WTC11 (cell line): ENCODE measurements around the gene ITPR2. TPM values are rescaled to one million over a fixed set of nuclear protein-coding genes. Genes with fewer than 3 reads are reported as not detected.

Experiments used
- ATAC-seq: fragments of 200-7000 bp; cut with Tn5 transposase; 2 replicates; pipeline ENCODE4 v1.10.0; 2021; ENCODE audit warnings: mild to moderate bottlenecking, moderate library complexity
- CTCF ChIA-PET: fragments of 300-600 bp; sonication (Branson Sonifier 250); formaldehyde crosslinking; loops from one replicate; lab custom pipeline; 2021; ENCODE audit warnings: antibody characterized with exemption; lab: Charles Lee
- POLR2A ChIA-PET: fragments of 350-600 bp; sonication (Branson Sonifier 250); formaldehyde crosslinking; loops from one replicate; lab custom pipeline; 2021; ENCODE audit warnings: antibody characterized with exemption; lab: Charles Lee
- DNase-seq: peaks from one replicate; pipeline ENCODE4 v3.0.0; 2021; ENCODE audit warnings: low spot score
- H3K27ac Mint-ChIP-seq: 2 replicates; pipeline ENCODE4 v1.8.0; 2021; ENCODE audit warnings: mixed read lengths
- H3K27me3 Mint-ChIP-seq: 2 replicates; pipeline ENCODE4 v1.8.0; 2021; ENCODE audit warnings: low read depth, mild to moderate bottlenecking, moderate library complexity, mixed read lengths
- H3K36me3 Mint-ChIP-seq: 2 replicates; pipeline ENCODE4 v1.8.0; 2021; ENCODE audit warnings: mixed read lengths
- H3K4me1 Mint-ChIP-seq: 2 replicates; pipeline ENCODE4 v1.8.0; 2022; ENCODE audit warnings: mixed read lengths
- H3K4me3 Mint-ChIP-seq: 2 replicates; pipeline ENCODE4 v1.8.0; 2021; ENCODE audit warnings: mild to moderate bottlenecking, moderate library complexity, mixed read lengths
- H3K9me3 Mint-ChIP-seq: 2 replicates; pipeline ENCODE4 v1.8.0; 2021; ENCODE audit warnings: mixed read lengths
- CREM ChIP-seq: sonication (generic); formaldehyde crosslinking; IDR thresholded peaks from 2 replicates; pipeline ENCODE4 v1.8.1; 2022; ENCODE audit warnings: mild to moderate bottlenecking, missing genetic modification reagents, moderate library complexity
- EMX1 ChIP-seq: fragments of 250-450 bp; sonication (Bioruptor Pico); IDR thresholded peaks from 2 replicates; pipeline ENCODE4 v1.8.0; 2021; ENCODE audit warnings: mild to moderate bottlenecking
- GABPB1 ChIP-seq: sonication (generic); formaldehyde crosslinking; IDR thresholded peaks from 2 replicates; pipeline ENCODE4 v1.8.1; 2023; ENCODE audit warnings: mild to moderate bottlenecking, missing genetic modification reagents
- JUN ChIP-seq: sonication (generic); formaldehyde crosslinking; IDR thresholded peaks from 2 replicates; pipeline ENCODE4 v1.8.0; 2023; ENCODE audit warnings: mild to moderate bottlenecking, missing genetic modification reagents
- NR1H2 ChIP-seq: sonication (generic); formaldehyde crosslinking; IDR thresholded peaks from 2 replicates; pipeline ENCODE4 v1.9.0; 2021; ENCODE audit warnings: mild to moderate bottlenecking, moderate library complexity, missing genetic modification reagents
- SP1 ChIP-seq: sonication (generic); formaldehyde crosslinking; conservative IDR thresholded peaks from 2 replicates; pipeline ENCODE4 v1.8.1; 2022; ENCODE audit warnings: missing genetic modification reagents
- ZNF263 ChIP-seq: sonication (generic); formaldehyde crosslinking; IDR thresholded peaks from 2 replicates; pipeline ENCODE4 v1.8.1; 2022; ENCODE audit warnings: low read depth, mild to moderate bottlenecking, moderate library complexity, missing genetic modification reagents
- total RNA-seq: library from RNA; stranded (reverse); gene quantifications from 3 replicates; pipeline ENCODE4 v1.2.3, GENCODE V29; 2021
- TF ChIP-seq, protein P1 (sequence below): sonication (generic); formaldehyde crosslinking; IDR thresholded peaks from 2 replicates; pipeline ENCODE4 v1.8.1; 2023; ENCODE audit warnings: mild to moderate bottlenecking, missing genetic modification reagents, borderline replicate concordance
- TF ChIP-seq, protein P2 (sequence below): sonication (generic); formaldehyde crosslinking; IDR thresholded peaks from 2 replicates; pipeline ENCODE4 v1.8.0; 2022; ENCODE audit warnings: mild to moderate bottlenecking, missing genetic modification reagents
- TF ChIP-seq, protein P3 (sequence below): sonication (generic); formaldehyde crosslinking; conservative IDR thresholded peaks from 2 replicates; pipeline ENCODE4 v1.8.1; 2023; ENCODE audit warnings: mild to moderate bottlenecking, low read depth, missing genetic modification reagents, moderate library complexity
- TF ChIP-seq, protein P4 (sequence below): fragments of 250-450 bp; sonication (Bioruptor Pico); IDR thresholded peaks from 2 replicates; pipeline ENCODE4 v1.8.0; 2021; ENCODE audit warnings: mild to moderate bottlenecking
- TF ChIP-seq, protein P5 (sequence below): sonication (generic); formaldehyde crosslinking; IDR thresholded peaks from 2 replicates; pipeline ENCODE4 v1.8.0; 2023; ENCODE audit warnings: missing genetic modification reagents
- TF ChIP-seq, protein P6 (sequence below): sonication (generic); formaldehyde crosslinking; IDR thresholded peaks from 2 replicates; pipeline ENCODE4 v1.8.0; 2022; ENCODE audit warnings: missing genetic modification reagents

ITPR2 gene
- total RNA-seq, 1 experiment from 2014 or later = 50.7 TPM

DNA sequence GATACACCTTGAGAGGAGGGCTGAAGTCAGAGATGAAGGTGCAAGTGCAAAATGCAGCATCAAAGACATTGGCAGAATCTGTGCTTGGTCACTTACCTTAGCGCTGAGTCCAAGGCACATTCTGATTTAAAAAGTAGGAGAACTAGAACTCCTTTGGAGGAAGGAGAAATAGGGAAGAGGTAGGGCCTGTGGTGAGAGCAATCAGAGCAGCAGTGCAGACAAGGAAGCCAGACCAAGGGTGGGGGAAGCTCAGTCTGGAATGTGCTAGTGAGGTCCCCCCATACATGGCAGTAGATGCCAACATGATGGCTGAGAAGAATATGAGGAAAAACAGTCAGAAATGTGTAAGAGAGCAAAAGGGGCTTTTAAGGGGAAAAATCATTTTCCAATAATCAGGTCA is 431.1 kb downstream of the ITPR2 start:
- ChIA-PET CTCF (interaction anchor here (1.0 kb wide), 1 partner anchor 304 kb away, joined by 3 read pairs; no protein-coding TSS in a partner anchor), POLR2A (no interaction called here)
- H3K36me3 Mint-ChIP-seq = 0 out of 2 replicates have a peak, but pooled peaks cover 2% of the 10 kb centered on the region

DNA sequence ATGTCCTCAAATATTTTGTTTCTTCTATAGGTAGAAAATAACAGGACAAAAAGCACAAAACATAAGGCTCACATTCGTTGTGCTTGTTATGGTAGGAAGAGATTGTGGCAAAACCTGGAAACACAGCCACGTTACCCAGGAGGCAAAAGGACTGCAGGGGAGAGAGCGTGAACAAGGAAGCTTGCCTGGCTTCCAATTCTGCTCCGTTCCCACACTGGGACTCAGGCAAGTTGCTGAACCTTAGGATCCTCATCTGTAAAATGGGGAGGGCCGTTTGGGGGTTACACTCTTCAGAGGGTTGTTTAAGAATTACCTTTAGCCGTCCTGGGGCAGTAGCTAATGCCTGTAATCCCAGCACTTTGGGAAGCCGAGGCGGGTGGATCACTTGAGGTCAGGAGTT is 432.4 kb downstream of the ITPR2 start:
- no peak for DNase-seq
- TF ChIP-seq, protein P1, sequence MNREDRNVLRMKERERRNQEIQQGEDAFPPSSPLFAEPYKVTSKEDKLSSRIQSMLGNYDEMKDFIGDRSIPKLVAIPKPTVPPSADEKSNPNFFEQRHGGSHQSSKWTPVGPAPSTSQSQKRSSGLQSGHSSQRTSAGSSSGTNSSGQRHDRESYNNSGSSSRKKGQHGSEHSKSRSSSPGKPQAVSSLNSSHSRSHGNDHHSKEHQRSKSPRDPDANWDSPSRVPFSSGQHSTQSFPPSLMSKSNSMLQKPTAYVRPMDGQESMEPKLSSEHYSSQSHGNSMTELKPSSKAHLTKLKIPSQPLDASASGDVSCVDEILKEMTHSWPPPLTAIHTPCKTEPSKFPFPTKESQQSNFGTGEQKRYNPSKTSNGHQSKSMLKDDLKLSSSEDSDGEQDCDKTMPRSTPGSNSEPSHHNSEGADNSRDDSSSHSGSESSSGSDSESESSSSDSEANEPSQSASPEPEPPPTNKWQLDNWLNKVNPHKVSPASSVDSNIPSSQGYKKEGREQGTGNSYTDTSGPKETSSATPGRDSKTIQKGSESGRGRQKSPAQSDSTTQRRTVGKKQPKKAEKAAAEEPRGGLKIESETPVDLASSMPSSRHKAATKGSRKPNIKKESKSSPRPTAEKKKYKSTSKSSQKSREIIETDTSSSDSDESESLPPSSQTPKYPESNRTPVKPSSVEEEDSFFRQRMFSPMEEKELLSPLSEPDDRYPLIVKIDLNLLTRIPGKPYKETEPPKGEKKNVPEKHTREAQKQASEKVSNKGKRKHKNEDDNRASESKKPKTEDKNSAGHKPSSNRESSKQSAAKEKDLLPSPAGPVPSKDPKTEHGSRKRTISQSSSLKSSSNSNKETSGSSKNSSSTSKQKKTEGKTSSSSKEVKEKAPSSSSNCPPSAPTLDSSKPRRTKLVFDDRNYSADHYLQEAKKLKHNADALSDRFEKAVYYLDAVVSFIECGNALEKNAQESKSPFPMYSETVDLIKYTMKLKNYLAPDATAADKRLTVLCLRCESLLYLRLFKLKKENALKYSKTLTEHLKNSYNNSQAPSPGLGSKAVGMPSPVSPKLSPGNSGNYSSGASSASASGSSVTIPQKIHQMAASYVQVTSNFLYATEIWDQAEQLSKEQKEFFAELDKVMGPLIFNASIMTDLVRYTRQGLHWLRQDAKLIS (CRISPR knock-in tag) = no peak
- no peak for TF ChIP-seq JUN (CRISPR knock-in tag)
- no peak for TF ChIP-seq EMX1 (CRISPR knock-in tag)
- TF ChIP-seq GABPB1 (CRISPR knock-in tag) = no peak
- TF ChIP-seq, protein P2, sequence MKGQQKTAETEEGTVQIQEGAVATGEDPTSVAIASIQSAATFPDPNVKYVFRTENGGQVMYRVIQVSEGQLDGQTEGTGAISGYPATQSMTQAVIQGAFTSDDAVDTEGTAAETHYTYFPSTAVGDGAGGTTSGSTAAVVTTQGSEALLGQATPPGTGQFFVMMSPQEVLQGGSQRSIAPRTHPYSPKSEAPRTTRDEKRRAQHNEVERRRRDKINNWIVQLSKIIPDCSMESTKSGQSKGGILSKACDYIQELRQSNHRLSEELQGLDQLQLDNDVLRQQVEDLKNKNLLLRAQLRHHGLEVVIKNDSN (CRISPR knock-in tag) = no peak
- no peak for TF ChIP-seq SP1 (CRISPR knock-in tag)
- no peak for TF ChIP-seq CREM (CRISPR knock-in tag)
- TF ChIP-seq, protein P3, sequence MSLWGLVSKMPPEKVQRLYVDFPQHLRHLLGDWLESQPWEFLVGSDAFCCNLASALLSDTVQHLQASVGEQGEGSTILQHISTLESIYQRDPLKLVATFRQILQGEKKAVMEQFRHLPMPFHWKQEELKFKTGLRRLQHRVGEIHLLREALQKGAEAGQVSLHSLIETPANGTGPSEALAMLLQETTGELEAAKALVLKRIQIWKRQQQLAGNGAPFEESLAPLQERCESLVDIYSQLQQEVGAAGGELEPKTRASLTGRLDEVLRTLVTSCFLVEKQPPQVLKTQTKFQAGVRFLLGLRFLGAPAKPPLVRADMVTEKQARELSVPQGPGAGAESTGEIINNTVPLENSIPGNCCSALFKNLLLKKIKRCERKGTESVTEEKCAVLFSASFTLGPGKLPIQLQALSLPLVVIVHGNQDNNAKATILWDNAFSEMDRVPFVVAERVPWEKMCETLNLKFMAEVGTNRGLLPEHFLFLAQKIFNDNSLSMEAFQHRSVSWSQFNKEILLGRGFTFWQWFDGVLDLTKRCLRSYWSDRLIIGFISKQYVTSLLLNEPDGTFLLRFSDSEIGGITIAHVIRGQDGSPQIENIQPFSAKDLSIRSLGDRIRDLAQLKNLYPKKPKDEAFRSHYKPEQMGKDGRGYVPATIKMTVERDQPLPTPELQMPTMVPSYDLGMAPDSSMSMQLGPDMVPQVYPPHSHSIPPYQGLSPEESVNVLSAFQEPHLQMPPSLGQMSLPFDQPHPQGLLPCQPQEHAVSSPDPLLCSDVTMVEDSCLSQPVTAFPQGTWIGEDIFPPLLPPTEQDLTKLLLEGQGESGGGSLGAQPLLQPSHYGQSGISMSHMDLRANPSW = no peak
- TF ChIP-seq ZNF263 = no peak
- TF ChIP-seq, protein P4, sequence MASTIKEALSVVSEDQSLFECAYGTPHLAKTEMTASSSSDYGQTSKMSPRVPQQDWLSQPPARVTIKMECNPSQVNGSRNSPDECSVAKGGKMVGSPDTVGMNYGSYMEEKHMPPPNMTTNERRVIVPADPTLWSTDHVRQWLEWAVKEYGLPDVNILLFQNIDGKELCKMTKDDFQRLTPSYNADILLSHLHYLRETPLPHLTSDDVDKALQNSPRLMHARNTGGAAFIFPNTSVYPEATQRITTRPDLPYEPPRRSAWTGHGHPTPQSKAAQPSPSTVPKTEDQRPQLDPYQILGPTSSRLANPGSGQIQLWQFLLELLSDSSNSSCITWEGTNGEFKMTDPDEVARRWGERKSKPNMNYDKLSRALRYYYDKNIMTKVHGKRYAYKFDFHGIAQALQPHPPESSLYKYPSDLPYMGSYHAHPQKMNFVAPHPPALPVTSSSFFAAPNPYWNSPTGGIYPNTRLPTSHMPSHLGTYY (CRISPR knock-in tag) = no peak
- no peak for TF ChIP-seq NR1H2 (CRISPR knock-in tag)
- TF ChIP-seq, all 79 proteins: peak for 0
- ATAC-seq = no peak
- ChIA-PET POLR2A (no interaction called here), CTCF (no interaction called here)
- Mint-ChIP-seq H3K36me3 (0 out of 2 replicates have a peak, but pooled peaks cover 2% of the 10 kb centered on the region), H3K27ac (no peak overlapping the region), H3K4me1 (no peaks in the 10 kb centered on the region), H3K27me3 (no peaks in the 10 kb centered on the region), H3K9me3 (no peaks in the 10 kb centered on the region), H3K4me3 (no peak overlapping the region)

More for the DNA sequence above, 431.1 kb downstream of the ITPR2 start:
- DNase-seq (no peak), ATAC-seq (no peak)
- Mint-ChIP-seq H3K27me3 (no peaks in the 10 kb centered on the region), H3K4me3 (no peak overlapping the region), H3K9me3 (no peaks in the 10 kb centered on the region), H3K27ac (no peak overlapping the region), H3K4me1 (no peaks in the 10 kb centered on the region)
- TF ChIP-seq, protein P5, sequence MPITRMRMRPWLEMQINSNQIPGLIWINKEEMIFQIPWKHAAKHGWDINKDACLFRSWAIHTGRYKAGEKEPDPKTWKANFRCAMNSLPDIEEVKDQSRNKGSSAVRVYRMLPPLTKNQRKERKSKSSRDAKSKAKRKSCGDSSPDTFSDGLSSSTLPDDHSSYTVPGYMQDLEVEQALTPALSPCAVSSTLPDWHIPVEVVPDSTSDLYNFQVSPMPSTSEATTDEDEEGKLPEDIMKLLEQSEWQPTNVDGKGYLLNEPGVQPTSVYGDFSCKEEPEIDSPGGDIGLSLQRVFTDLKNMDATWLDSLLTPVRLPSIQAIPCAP (CRISPR knock-in tag) = no peak
- TF ChIP-seq, protein P6, sequence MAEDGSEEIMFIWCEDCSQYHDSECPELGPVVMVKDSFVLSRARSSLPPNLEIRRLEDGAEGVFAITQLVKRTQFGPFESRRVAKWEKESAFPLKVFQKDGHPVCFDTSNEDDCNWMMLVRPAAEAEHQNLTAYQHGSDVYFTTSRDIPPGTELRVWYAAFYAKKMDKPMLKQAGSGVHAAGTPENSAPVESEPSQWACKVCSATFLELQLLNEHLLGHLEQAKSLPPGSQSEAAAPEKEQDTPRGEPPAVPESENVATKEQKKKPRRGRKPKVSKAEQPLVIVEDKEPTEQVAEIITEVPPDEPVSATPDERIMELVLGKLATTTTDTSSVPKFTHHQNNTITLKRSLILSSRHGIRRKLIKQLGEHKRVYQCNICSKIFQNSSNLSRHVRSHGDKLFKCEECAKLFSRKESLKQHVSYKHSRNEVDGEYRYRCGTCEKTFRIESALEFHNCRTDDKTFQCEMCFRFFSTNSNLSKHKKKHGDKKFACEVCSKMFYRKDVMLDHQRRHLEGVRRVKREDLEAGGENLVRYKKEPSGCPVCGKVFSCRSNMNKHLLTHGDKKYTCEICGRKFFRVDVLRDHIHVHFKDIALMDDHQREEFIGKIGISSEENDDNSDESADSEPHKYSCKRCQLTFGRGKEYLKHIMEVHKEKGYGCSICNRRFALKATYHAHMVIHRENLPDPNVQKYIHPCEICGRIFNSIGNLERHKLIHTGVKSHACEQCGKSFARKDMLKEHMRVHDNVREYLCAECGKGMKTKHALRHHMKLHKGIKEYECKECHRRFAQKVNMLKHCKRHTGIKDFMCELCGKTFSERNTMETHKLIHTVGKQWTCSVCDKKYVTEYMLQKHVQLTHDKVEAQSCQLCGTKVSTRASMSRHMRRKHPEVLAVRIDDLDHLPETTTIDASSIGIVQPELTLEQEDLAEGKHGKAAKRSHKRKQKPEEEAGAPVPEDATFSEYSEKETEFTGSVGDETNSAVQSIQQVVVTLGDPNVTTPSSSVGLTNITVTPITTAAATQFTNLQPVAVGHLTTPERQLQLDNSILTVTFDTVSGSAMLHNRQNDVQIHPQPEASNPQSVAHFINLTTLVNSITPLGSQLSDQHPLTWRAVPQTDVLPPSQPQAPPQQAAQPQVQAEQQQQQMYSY = no peak
